Suprapubic skin (tissue), 4 donors: ENCODE data around the gene RPS26. TPM values are rescaled to one million over a fixed set of nuclear protein-coding genes. Genes with fewer than 3 reads are reported as not detected.
"Not testable (repeated sequence)": the region's sequence is repeated elsewhere in the genome, so short reads cannot be mapped to it uniquely, and the experiment has no call there.

Source experiments
- DNase-seq, 2 donors: peaks; one replicate each; pipeline ENCODE4 v3.0.0-alpha.2; 2019; ENCODE audit warnings: low spot score in 2 of 2
- H3K27ac ChIP-seq: fragments of 200-600 bp; sonication (generic); one replicate; pipeline ENCODE4 v1.5.1; 2019
- H3K27me3 ChIP-seq: fragments of 200-600 bp; sonication (generic); one replicate; pipeline ENCODE4 v1.5.1; 2019
- H3K36me3 ChIP-seq: fragments of 200-600 bp; sonication (generic); one replicate; pipeline ENCODE4 v1.5.1; 2019
- H3K4me1 ChIP-seq: fragments of 200-600 bp; sonication (generic); one replicate; pipeline ENCODE4 v1.5.1; 2019
- H3K4me3 ChIP-seq: fragments of 200-600 bp; sonication (generic); one replicate; pipeline ENCODE4 v1.5.1; 2019; ENCODE audit warnings: mild to moderate bottlenecking
- H3K9me3 ChIP-seq: fragments of 200-600 bp; sonication (generic); one replicate; pipeline ENCODE4 v1.5.1; 2019
- CTCF ChIP-seq, 2 donors: fragments of 200-600 bp in 1 of 2; fragments of 450-650 bp in 1 of 2; sonication (generic) in 1 of 2; IDR thresholded peaks; one replicate each; pipeline ENCODE4 v1.5.1; 2016 to 2019; ENCODE audit warnings: antibody characterized with exemption in 2 of 2, mild to moderate bottlenecking in 1 of 2, moderate library complexity in 1 of 2
- EP300 ChIP-seq: sonication (generic); formaldehyde crosslinking; IDR thresholded peaks from one replicate; pipeline ENCODE4 v1.6.1; 2017; ENCODE audit warnings: antibody characterized with exemption
- POLR2A ChIP-seq, 2 donors: fragments of 450-650 bp; IDR thresholded peaks; one replicate each; pipeline ENCODE4 v1.6.1; 2017; ENCODE audit warnings: antibody characterized with exemption in 2 of 2, mild to moderate bottlenecking in 2 of 2, moderate library complexity in 2 of 2
- POLR2AphosphoS5 ChIP-seq, 3 donors: sonication (generic); formaldehyde crosslinking; IDR thresholded peaks; one replicate each; pipeline ENCODE4 v1.6.1; 2017; ENCODE audit warnings: antibody characterized with exemption in 3 of 3
- WGBS: methylation state at CpG from one replicate; pipeline ENCODE4 v1.1.5; 2018; 5-methylcytosine and 5-hydroxymethylcytosine counted together
- total RNA-seq, 4 donors: library from RNA; depleted of rRNA; stranded (reverse); fragments of >200 nt; gene quantifications; one replicate each; pipeline ENCODE4 v1.1.0, GENCODE V29; 2016

Gene RPS26
- total RNA-seq, 4 donors from 2014 or later, result 600 to 3,046 (median 910) TPM

DNA sequence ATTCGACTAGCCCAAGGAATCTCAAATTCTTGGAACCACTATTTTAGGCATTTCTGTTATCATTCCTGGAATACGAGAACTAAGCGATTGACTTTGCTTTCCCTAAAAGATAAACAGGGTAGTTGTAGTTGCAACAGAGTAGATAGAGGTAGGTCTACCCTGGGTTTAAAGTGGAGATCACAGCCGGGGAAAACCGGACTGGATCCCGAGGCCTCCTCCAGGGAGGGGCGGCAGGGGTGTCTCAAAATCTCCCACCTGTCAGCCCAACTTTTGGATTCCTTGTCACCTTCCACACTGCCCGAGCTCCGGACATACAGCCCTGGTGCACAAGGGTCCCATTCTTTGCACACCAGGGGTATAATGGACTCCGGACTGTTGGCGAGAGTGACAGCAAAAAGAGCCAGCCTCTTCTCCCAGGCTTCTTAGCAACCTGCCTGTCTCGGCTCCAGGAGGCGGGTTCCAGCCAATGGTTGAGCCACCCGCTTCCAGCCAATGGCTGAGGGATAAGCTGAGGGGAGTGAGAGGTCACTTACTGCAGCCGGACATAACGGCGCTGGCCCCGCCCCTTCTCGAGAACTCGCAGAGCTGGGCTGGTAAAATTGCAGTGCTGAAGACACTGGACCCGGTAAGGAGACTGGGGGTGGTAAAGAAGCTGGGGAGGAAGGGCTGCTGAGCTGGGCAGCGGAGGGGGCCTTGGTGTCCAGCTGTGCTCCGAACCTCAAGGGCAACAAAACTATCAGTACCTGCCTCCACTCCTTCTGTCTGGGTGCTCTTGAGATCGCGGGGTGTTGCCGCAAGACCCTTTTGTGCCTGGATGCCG, 44.8 kb upstream of the RPS26 start, which contains the start of gene SUOX:
TSS of gene SUOX (plus strand) at position 562 of the 820 bp plus-strand sequence. CDS start 4,946 bp downstream, outside the sequence.
- Histone ChIP-seq H3K4me1 (peaks cover 15% of the 10 kb centered on the region), H3K36me3 (peaks cover 28% of the 10 kb centered on the region)
- under 1% methylated on average over 26 of the region's 27 CpGs for WGBS

DNA sequence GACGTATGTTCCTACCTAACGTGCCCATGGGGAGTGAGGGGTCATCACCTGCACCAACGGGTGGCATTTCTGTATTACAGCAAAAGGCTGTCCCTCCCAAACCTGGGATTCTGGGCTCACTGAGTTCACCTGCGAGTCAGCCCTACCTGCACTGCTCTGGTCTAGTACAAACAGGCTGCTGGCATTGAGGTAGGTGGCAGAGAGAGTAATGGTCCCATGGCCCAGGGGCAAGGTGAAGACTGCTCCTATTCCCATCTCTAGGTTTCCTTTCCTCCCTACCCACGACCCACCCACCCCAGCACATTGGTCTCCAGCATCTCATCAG, 44.2 kb upstream of the RPS26 start:
- 4% methylated on average over 5 of the region's 5 CpGs for WGBS
- H3K27ac ChIP-seq, result peak overlapping the region; percentile 74
- no peaks in the 10 kb centered on the region for H3K9me3 ChIP-seq
- H3K4me3 ChIP-seq, result peak overlapping the region; percentile 59
- peaks cover 15% of the 10 kb centered on the region for H3K4me1 ChIP-seq
- no peaks in the 10 kb centered on the region for H3K27me3 ChIP-seq
- TF ChIP-seq POLR2A (IDR thresholded peaks at IDR 0.05) (no peak), EP300 (no peak), POLR2AphosphoS5 (IDR thresholded peaks at IDR 0.05) (no peak), CTCF (IDR thresholded peaks at IDR 0.05) (no peak)
- no peak for DNase-seq
- H3K36me3 ChIP-seq, result peaks cover 24% of the 10 kb centered on the region

More for the DNA sequence above, 44.8 kb upstream of the RPS26 start, which contains the start of gene SUOX:
- peak; percentile 96 to 98 for DNase-seq
- Histone ChIP-seq H3K9me3 (no peaks in the 10 kb centered on the region), H3K27me3 (no peaks in the 10 kb centered on the region), H3K4me3 (peak within 1 kb of the TSS; percentile 59), H3K27ac (peak within 1 kb of the TSS; percentile 74)
- TF ChIP-seq POLR2AphosphoS5 (IDR thresholded peaks at IDR 0.05), result peak in 1 of 3 donors; percentile 30
- no peak for TF ChIP-seq EP300

GRCh38 chr12:55999522-55999921, 42.2 kb upstream of the RPS26 start:
- peaks cover 21% of the 10 kb centered on the region for H3K36me3 ChIP-seq
- WGBS, result 69% methylated on average over 6 of the region's 6 CpGs
- DNase-seq, result not testable (repeated sequence)

DNA sequence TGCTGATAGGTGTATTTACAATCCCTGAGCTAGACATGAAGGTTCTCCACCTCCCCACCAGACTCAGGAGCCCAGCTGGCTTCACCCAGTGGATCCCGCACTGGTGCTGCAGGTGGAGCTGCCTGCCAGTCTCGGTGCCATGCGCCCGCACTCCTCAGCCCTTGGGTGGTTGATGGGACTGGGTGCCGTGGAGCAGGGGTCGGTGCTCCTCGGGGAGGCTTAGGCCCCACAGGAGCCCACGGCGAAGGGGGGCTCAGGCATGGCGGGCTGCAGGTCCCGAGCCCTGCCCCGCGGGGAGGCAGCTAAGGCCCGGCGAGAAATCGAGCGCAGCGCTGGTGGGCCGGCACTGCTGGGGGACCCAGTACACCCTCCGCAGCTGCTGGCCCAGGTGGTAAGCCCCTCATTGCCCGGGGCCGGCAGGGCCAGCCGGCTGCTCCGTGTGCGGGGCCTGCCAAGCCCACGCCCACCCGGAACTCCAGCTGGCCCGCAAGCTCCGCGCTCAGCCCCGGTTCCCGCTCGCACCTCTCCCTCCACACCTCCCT, 41.6 kb upstream of the RPS26 start:
- not testable (repeated sequence) for DNase-seq

More at GRCh38 chr12:55999522-55999921, 42.2 kb upstream of the RPS26 start:
- H3K4me1 ChIP-seq, result peaks cover 15% of the 10 kb centered on the region
- not testable (repeated sequence) for H3K27me3 ChIP-seq, H3K9me3 ChIP-seq, H3K4me3 ChIP-seq, H3K27ac ChIP-seq

DNA sequence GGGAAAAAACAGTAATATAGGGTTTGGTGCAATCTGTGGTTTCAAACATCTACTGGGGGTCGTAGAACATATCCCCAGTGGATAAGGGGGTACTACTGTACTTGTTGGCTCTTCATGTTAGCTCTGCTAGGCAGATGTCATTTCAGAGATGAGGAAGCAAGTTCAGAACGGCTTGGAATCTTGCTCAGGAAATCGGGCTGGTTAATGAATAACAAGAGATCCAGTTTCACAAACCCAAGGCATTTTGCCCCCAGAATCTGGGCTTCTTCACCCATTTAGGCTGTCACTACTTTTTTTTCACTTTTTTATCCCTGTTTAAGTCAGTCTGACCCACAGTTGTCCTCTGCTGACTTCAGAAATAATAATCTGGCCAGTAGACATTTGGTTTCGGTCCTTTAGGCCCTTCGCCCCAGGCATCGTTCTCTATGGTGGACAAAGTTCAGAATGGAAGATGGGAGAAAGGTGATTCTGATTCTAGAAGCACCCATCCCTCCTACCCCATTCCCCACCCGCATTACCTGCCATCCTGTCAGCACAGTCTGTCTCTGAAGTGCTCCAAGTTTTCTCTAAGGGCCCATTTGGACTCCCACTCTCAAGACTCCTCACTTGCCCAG, 40.1 kb upstream of the RPS26 start:
- H3K4me1 ChIP-seq, result peaks cover 9% of the 10 kb centered on the region
- no peak overlapping the region for H3K4me3 ChIP-seq
- 84% methylated on average over 7 of the region's 7 CpGs for WGBS
- H3K36me3 ChIP-seq, result peaks cover 21% of the 10 kb centered on the region
- DNase-seq, result no peak
- no peak overlapping the region for H3K27ac ChIP-seq
- no peaks in the 10 kb centered on the region for H3K9me3 ChIP-seq
- no peak for TF ChIP-seq CTCF (IDR thresholded peaks at IDR 0.05)
- no peaks in the 10 kb centered on the region for H3K27me3 ChIP-seq

More for the DNA sequence above, 41.6 kb upstream of the RPS26 start:
- not testable (repeated sequence) for H3K9me3 ChIP-seq, H3K27ac ChIP-seq, H3K27me3 ChIP-seq, H3K4me3 ChIP-seq
- H3K4me1 ChIP-seq, result peaks cover 15% of the 10 kb centered on the region
- peaks cover 21% of the 10 kb centered on the region for H3K36me3 ChIP-seq
- WGBS, result 97% methylated on average over 14 of the region's 33 CpGs

GRCh38 chr12:56003376-56003775, 38.3 kb upstream of the RPS26 start:
- H3K4me3 ChIP-seq, H3K9me3 ChIP-seq, H3K27ac ChIP-seq, DNase-seq, H3K27me3 ChIP-seq: not testable (repeated sequence)
- WGBS, result 79% methylated on average over 5 of the region's 5 CpGs
- H3K36me3 ChIP-seq, result peaks cover 21% of the 10 kb centered on the region
- peaks cover 12% of the 10 kb centered on the region for H3K4me1 ChIP-seq

- Histone ChIP-seq H3K9me3 (no peaks in the 10 kb centered on the region), H3K36me3 (peaks cover 21% of the 10 kb centered on the region), H3K27me3 (no peaks in the 10 kb centered on the region), H3K4me1 (peaks cover 13% of the 10 kb centered on the region), H3K27ac (no peak overlapping the region), H3K4me3 (no peak overlapping the region)
- TF ChIP-seq CTCF (IDR thresholded peaks at IDR 0.05) (no peak), POLR2A (IDR thresholded peaks at IDR 0.05) (no peak), POLR2AphosphoS5 (IDR thresholded peaks at IDR 0.05) (no peak), EP300 (no peak)
- DNase-seq, result no peak
- 93% methylated on average over 8 of the region's 10 CpGs for WGBS
Measured at GRCh38 chr12:56004211-56004610, 37.5 kb upstream of the RPS26 start.
